ENCODE measurements around the gene MGAT4A.

Gene MGAT4A

GRCh38 chr2:98726735-98727368, 4.1 kb downstream of the MGAT4A start:
- TF ChIP-seq MYC (IDR thresholded peaks at IDR 0.05; ENCODE audit: low read depth, low read length) (no peak), MAX (IDR thresholded peaks at IDR 0.05; ENCODE audit: low read depth, low read length) (no peak), POLR2A (IDR thresholded peaks at IDR 0.05; ENCODE audit: extremely low read depth, insufficient read length) (no peak)
- TF ChIP-seq, protein P1, sequence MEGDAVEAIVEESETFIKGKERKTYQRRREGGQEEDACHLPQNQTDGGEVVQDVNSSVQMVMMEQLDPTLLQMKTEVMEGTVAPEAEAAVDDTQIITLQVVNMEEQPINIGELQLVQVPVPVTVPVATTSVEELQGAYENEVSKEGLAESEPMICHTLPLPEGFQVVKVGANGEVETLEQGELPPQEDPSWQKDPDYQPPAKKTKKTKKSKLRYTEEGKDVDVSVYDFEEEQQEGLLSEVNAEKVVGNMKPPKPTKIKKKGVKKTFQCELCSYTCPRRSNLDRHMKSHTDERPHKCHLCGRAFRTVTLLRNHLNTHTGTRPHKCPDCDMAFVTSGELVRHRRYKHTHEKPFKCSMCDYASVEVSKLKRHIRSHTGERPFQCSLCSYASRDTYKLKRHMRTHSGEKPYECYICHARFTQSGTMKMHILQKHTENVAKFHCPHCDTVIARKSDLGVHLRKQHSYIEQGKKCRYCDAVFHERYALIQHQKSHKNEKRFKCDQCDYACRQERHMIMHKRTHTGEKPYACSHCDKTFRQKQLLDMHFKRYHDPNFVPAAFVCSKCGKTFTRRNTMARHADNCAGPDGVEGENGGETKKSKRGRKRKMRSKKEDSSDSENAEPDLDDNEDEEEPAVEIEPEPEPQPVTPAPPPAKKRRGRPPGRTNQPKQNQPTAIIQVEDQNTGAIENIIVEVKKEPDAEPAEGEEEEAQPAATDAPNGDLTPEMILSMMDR (IDR thresholded peaks at IDR 0.05; ENCODE audit: low read depth, low read length): no peak
- no peak for DNase-seq (ENCODE audit: low read depth)
- H3K4me3 ChIP-seq (ENCODE audit: low read depth, low read length): peak overlapping the region; percentile 81

GRCh38 chr2:98726205-98726604, 4.7 kb downstream of the MGAT4A start:
- DNase-seq (ENCODE audit: low read depth): no peak
- no peak for TF ChIP-seq POLR2A (IDR thresholded peaks at IDR 0.05; ENCODE audit: extremely low read depth, insufficient read length)
- no peak for TF ChIP-seq MAX (IDR thresholded peaks at IDR 0.05; ENCODE audit: low read depth, low read length)
- TF ChIP-seq, protein P1 (IDR thresholded peaks at IDR 0.05; ENCODE audit: low read depth, low read length): no peak
- no peak for TF ChIP-seq MYC (IDR thresholded peaks at IDR 0.05; ENCODE audit: low read depth, low read length)
- peak overlapping the region; percentile 32 for H3K4me3 ChIP-seq (ENCODE audit: low read depth, low read length)

- TF ChIP-seq POLR2A (IDR thresholded peaks at IDR 0.05; ENCODE audit: extremely low read depth, insufficient read length): no peak
- TF ChIP-seq MYC (IDR thresholded peaks at IDR 0.05; ENCODE audit: low read depth, low read length): no peak
- TF ChIP-seq, protein P1 (IDR thresholded peaks at IDR 0.05; ENCODE audit: low read depth, low read length): no peak
- TF ChIP-seq MAX (IDR thresholded peaks at IDR 0.05; ENCODE audit: low read depth, low read length): no peak
- H3K4me3 ChIP-seq (ENCODE audit: low read depth, low read length): no peak overlapping the region
- DNase-seq (ENCODE audit: low read depth): no peak
These were observed 10.6 kb downstream of the MGAT4A start for GRCh38 chr2:98720286-98720685.

GRCh38 chr2:98717621-98718020, 13.3 kb downstream of the MGAT4A start:
- TF ChIP-seq MYC (IDR thresholded peaks at IDR 0.05; ENCODE audit: low read depth, low read length): no peak
- no peak for TF ChIP-seq MAX (IDR thresholded peaks at IDR 0.05; ENCODE audit: low read depth, low read length)
- TF ChIP-seq, protein P1 (IDR thresholded peaks at IDR 0.05; ENCODE audit: low read depth, low read length): no peak
- no peak for TF ChIP-seq POLR2A (IDR thresholded peaks at IDR 0.05; ENCODE audit: extremely low read depth, insufficient read length)
- DNase-seq (ENCODE audit: low read depth): no peak
- H3K4me3 ChIP-seq (ENCODE audit: low read depth, low read length): no peak overlapping the region

DNA sequence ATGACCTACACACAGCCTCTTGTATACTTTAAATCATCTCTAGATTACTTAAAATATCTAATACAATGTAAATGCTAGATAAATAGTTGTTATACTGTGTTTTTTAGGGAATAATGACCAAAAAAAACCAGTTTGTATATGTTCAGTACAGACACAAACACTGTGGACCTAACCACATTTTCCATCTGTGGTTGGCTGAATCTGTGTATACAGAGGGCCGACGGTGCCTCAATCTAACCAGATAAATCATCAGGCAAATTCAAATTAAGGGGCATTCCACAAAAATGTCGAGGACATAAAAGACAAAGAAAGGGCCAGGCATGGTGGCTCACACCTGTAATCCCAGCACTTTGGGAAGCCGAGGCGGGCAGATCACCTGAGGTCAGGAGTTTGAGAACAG, 14.1 kb downstream of the MGAT4A start:
- H3K4me3 ChIP-seq (ENCODE audit: low read depth, low read length): no peak overlapping the region
- TF ChIP-seq, protein P1 (IDR thresholded peaks at IDR 0.05; ENCODE audit: low read depth, low read length): no peak
- TF ChIP-seq MAX (IDR thresholded peaks at IDR 0.05; ENCODE audit: low read depth, low read length) (no peak), MYC (IDR thresholded peaks at IDR 0.05; ENCODE audit: low read depth, low read length) (no peak), POLR2A (IDR thresholded peaks at IDR 0.05; ENCODE audit: extremely low read depth, insufficient read length) (no peak)
- no peak for DNase-seq (ENCODE audit: low read depth)
